Endometrial microvascular endothelial cells (primary cell): ENCODE measurements around the gene ATP5MC3. TPM values are rescaled to one million over a fixed set of nuclear protein-coding genes. Genes with fewer than 3 reads are reported as not detected.

Source experiments
- in situ Hi-C: cut with HindIII; loops from 2 replicates; pipeline ENCODE4 v1.10.0; 2017; ENCODE audit warnings: low sequenced_read_pairs, low pct_unique_long_range_greater_than_20kb; ENCODE audit errors: inconsistent ontology term
- total RNA-seq: library from RNA; depleted of rRNA; stranded (reverse); fragments of >200 nt; gene quantifications from one replicate; pipeline ENCODE4 v1.2.3, GENCODE V29; 2015; ENCODE audit errors: inconsistent ontology term

ATP5MC3 gene
- total RNA-seq, 1 donor from 2014 or later = 166 TPM

DNA sequence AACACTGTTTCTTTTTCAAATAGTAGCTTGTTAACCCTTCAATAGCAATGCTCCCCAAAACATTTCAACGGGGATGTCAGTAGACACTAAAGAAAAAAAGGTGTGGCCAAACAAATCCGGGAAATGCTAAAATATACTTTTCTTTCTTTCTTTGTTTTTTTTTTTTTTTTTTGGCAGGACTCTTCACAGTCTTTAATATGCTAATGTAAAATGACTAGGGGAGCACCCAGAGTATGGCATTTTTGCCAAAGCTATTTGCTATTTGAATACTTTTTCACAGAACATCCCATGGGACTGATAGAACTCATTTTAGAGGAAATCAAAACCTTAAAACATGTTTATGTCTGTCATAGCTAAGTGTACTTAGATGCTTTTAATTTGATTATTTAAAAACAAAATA lies 45.6 kb downstream of the ATP5MC3 start:
- in situ Hi-C loops = no loop called here

DNA sequence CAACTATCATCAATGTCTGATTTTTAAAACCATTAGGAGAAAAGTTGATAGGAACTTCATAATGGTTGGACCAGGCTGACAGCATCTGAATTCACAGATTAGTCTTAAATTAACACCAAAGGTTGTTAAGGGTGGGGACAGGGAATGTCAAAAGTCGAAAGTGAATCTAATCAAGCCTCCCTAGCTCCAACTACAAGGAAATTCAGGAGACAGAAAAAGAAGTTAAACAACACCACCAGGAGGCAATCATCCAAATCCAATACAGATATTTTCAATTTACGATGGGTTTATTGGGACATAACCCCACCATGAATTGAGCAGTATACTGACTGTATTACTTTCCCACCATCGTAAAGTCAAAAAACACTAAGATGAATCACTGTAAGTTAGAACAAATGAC lies 46.3 kb downstream of the ATP5MC3 start:
- in situ Hi-C loops = no loop called here

DNA sequence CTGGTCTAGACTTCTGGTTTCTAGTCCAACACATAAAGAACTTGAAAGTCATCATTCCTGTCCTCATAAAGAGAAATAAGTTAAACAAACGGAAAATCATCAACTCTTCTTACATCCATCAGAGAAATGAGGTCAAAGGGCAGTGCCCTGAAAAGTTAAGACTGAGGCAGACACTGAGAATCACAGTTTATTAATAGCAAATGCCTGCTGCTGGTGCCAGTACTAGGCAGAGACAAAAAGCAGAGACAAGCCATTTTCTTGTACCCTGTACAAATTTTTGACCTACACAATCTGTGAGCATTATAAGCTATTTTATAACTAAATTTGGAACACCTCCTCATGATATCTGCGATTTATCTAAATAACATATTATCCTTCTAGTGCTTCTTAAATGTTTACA lies 50.3 kb downstream of the ATP5MC3 start:
- in situ Hi-C loops = no loop called here

DNA sequence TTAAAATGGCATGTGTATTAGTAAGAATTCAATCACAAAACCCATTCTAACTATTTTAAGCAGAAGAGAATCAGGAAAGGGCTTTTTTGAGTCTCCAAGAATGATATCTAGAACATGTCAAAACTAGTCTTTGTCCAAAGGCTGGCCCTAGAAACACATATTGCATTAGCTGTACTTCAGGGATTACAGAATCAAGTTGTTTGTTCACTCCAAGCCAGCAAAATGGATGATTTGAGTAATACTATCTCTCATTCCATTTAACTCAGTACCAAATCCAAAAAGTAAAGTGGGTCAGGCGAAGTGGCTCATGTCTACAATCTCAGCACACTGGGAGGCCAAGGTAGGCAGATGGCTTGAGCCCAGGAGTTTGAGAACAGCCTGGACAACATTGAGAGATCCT lies 54.8 kb downstream of the ATP5MC3 start:
- in situ Hi-C loops = no loop called here

Other genes starting within 250 kb of the ATP5MC3 start
- gene CHN1, start 176.3 kb downstream of the ATP5MC3 start, total RNA-seq = 26.0 TPM
- 36.9 TPM for gene ATF2, start 13.5 kb downstream of the ATP5MC3 start, total RNA-seq